B cell (primary cell): Measurements from ENCODE around the gene PI4KA. TPM values are rescaled to one million over a fixed set of nuclear protein-coding genes. Genes with fewer than 3 reads are reported as not detected.
"Not testable (repeated sequence)": the region's sequence is repeated elsewhere in the genome, so short reads cannot be mapped to it uniquely, and the experiment has no call there.

Experiments used
- ATAC-seq: fragments of 200-7000 bp; cut with Tn5 transposase; one replicate; pipeline ENCODE4 v1.10.0; 2021; ENCODE audit warnings: low read depth, mild to moderate bottlenecking, moderate number of reproducible peaks, moderate library complexity
- CTCF ChIA-PET: fragments of 350-600 bp; sonication (Branson Sonifier 250); formaldehyde crosslinking; loops from one replicate; lab custom pipeline; 2021; ENCODE audit warnings: antibody characterized with exemption, inconsistent platforms; lab: Charles Lee
- POLR2A ChIA-PET: fragments of 350-600 bp; sonication (Branson Sonifier 250); formaldehyde crosslinking; loops from one replicate; lab custom pipeline; 2021; ENCODE audit warnings: antibody characterized with exemption; lab: Charles Lee
- DNase-seq: peaks from one replicate; pipeline ENCODE4 v3.0.0; 2013
- H2AFZ ChIP-seq: 2 replicates; pipeline ENCODE4 v1.6.1; 2012; ENCODE audit warnings: mild to moderate bottlenecking, low read depth, low read length; ENCODE audit not compliant: insufficient read depth, poor library complexity, severe bottlenecking
- H3K27ac ChIP-seq, 2 donors: 1 replicate in 1 of 2; 2 replicates in 1 of 2; pipeline ENCODE4 v1.5.1; 2012 to 2013; ENCODE audit warnings: low read length in 2 of 2, mild to moderate bottlenecking in 2 of 2, moderate library complexity in 1 of 2
- H3K27me3 ChIP-seq, 4 experiments: fragments of 200-600 bp in 1 of 4; sonication (generic) in 1 of 4; replicated peaks in 1 of 4; 1 replicate in 2 of 4; 2 replicates in 2 of 4; pipeline versions ENCODE4 v1.6.1 to v1.7.0; 2013 to 2016; ENCODE audit warnings: low read length in 3 of 4, mild to moderate bottlenecking in 2 of 4, mixed read lengths in 1 of 4, moderate library complexity in 1 of 4; ENCODE audit not compliant: insufficient read depth in 4 of 4, control insufficient read depth in 3 of 4; ENCODE audit errors: control extremely low read depth in 1 of 4
- H3K36me3 ChIP-seq, 2 experiments: replicated peaks in 1 of 2; 1 replicate in 1 of 2; 2 replicates in 1 of 2; pipeline versions ENCODE4 v1.6.1 to v1.7.1; 2013; ENCODE audit warnings: low read length in 1 of 2; ENCODE audit not compliant: insufficient read depth in 2 of 2, control insufficient read depth in 1 of 2; ENCODE audit errors: control extremely low read depth in 1 of 2, extremely low read depth in 1 of 2
- H3K4me1 ChIP-seq, 2 donors: fragments of 200-600 bp in 1 of 2; sonication (generic) in 1 of 2; 1 replicate in 1 of 2; 2 replicates in 1 of 2; pipeline versions ENCODE4 v1.5.1 to v1.6.1; 2013 to 2017; ENCODE audit warnings: low read length in 2 of 2; ENCODE audit not compliant: control insufficient read depth in 2 of 2, insufficient read depth in 2 of 2
- H3K4me2 ChIP-seq: replicated peaks from 2 replicates; pipeline ENCODE3; 2012; ENCODE audit warnings: mild to moderate bottlenecking, low read depth, low read length; ENCODE audit not compliant: poor library complexity, severe bottlenecking
- H3K4me3 ChIP-seq, 5 experiments: fragments of 200-600 bp in 1 of 5; sonication (generic) in 1 of 5; 1 replicate in 3 of 5; 2 replicates in 2 of 5; pipeline versions ENCODE4 v1.5.1 to v1.7.0; 2011 to 2016; ENCODE audit warnings: low read length in 4 of 5, mild to moderate bottlenecking in 4 of 5, low read depth in 2 of 5, control low read depth in 1 of 5, moderate library complexity in 1 of 5; ENCODE audit not compliant: insufficient read depth in 1 of 5; ENCODE audit errors: control extremely low read depth in 1 of 5, extremely low read depth in 1 of 5
- H3K79me2 ChIP-seq: fragments of 200-600 bp; sonication (generic); one replicate; pipeline ENCODE4 v1.6.0; 2016; ENCODE audit warnings: low read length; ENCODE audit not compliant: control insufficient read depth, insufficient read depth
- H3K9ac ChIP-seq: fragments of 200-600 bp; sonication (generic); 2 replicates; pipeline ENCODE4 v1.6.1; 2017; ENCODE audit warnings: mild to moderate bottlenecking, low read length, moderate library complexity
- H3K9me3 ChIP-seq, 3 donors: one replicate each; pipeline versions ENCODE4 v1.6.1 to v1.7.1; 2013; ENCODE audit warnings: low read length in 2 of 3; ENCODE audit not compliant: control insufficient read depth in 2 of 3, insufficient read depth in 1 of 3; ENCODE audit errors: control extremely low read depth in 1 of 3
- H4K20me1 ChIP-seq: 2 replicates; pipeline ENCODE4 v1.6.0; 2012; ENCODE audit warnings: mild to moderate bottlenecking, low read length; ENCODE audit not compliant: insufficient read depth, control insufficient read depth, poor library complexity, severe bottlenecking
- H3K27ac Mint-ChIP-seq: one replicate; pipeline ENCODE4 v1.8.0; 2021; ENCODE audit warnings: mixed read lengths
- H3K27me3 Mint-ChIP-seq: one replicate; pipeline ENCODE4 v1.8.0; 2021; ENCODE audit warnings: mixed read lengths
- H3K4me1 Mint-ChIP-seq: one replicate; pipeline ENCODE4 v1.8.0; 2021; ENCODE audit warnings: mixed read lengths
- H3K4me3 Mint-ChIP-seq: one replicate; pipeline ENCODE4 v1.8.0; 2021; ENCODE audit warnings: mixed read lengths
- H3K9me3 Mint-ChIP-seq: one replicate; pipeline ENCODE4 v1.8.0; 2022; ENCODE audit warnings: mixed read lengths; ENCODE audit not compliant: insufficient read depth
- CTCF ChIP-seq: fragments of 200-600 bp; IDR thresholded peaks from one replicate; pipeline ENCODE4 v1.8.0; 2022; ENCODE audit warnings: antibody characterized with exemption, mild to moderate bottlenecking
- EZH2 ChIP-seq: IDR thresholded peaks from 2 replicates; pipeline ENCODE4 v1.6.1; 2012; ENCODE audit warnings: borderline replicate concordance, low read depth, mild to moderate bottlenecking, moderate library complexity, low read length; ENCODE audit not compliant: insufficient read depth, poor library complexity, severe bottlenecking
- WGBS: methylation state at CpG from one replicate; pipeline ENCODE4 v1.1.5; 2013; ENCODE audit warnings: missing lambda C conversion rate; ENCODE audit not compliant: insufficient coverage; 5-methylcytosine and 5-hydroxymethylcytosine counted together
- intact Hi-C: fragments of 100-400 bp; cut with micrococcal nuclease; formaldehyde crosslinking; loops from one replicate; pipeline ENCODE4 v1.10.0; 2022
- polyA plus RNA-seq: library from polyadenylated mRNA; depleted of rRNA; stranded (reverse); fragments of >200 nt; gene quantifications from 2 replicates; pipeline ENCODE4 v1.2.3, GENCODE V29; 2012
- total RNA-seq, 2 donors: library from RNA; stranded (reverse); fragments of 120-200 nt in 1 of 2; gene quantifications; 1 replicate in 1 of 2; 2 replicates in 1 of 2; pipeline versions ENCODE4 v1.2.3 to v1.2.4, GENCODE V29; 2013 to 2022

The PI4KA gene
- total and polyA plus RNA-seq, 2 donors (not counting 1 experiment from before 2014, with no cell fraction given), result 85.9 to 156 TPM

- intact Hi-C loops, result no loop called here
- H4K20me1 ChIP-seq, result no peaks in the 10 kb centered on the region
- no peaks in the 10 kb centered on the region for H3K9me3 ChIP-seq
- H3K4me2 ChIP-seq, result no peak overlapping the region
- ChIA-PET POLR2A (no interaction called here), CTCF (no interaction called here)
- peaks cover 19 to 62% of the 10 kb centered on the region in 2 experiments for H3K36me3 ChIP-seq
- Mint-ChIP-seq H3K9me3 (no peaks in the 10 kb centered on the region), H3K4me3 (no peak overlapping the region), H3K27me3 (no peaks in the 10 kb centered on the region), H3K4me1 (no peaks in the 10 kb centered on the region), H3K27ac (no peak overlapping the region)
- no peak overlapping the region for H3K27ac ChIP-seq
- H3K4me3 ChIP-seq, result no peak overlapping the region
- no CpG with 5 or more reads among the region's 1 CpG for WGBS
- DNase-seq (no peak), ATAC-seq (no peak)
- H3K4me1 ChIP-seq, result no peaks in the 10 kb centered on the region
- H2AFZ ChIP-seq, result no peak overlapping the region
- H3K27me3 ChIP-seq, result no peaks in the 10 kb centered on the region
- no peak overlapping the region for H3K9ac ChIP-seq
- no peaks in the 10 kb centered on the region for H3K79me2 ChIP-seq
- TF ChIP-seq CTCF (no peak), EZH2 (no peak)
These were observed 35.3 kb downstream of the PI4KA start for GRCh38 chr22:20823264-20823663.

GRCh38 chr22:20822240-20822639 lies 36.4 kb downstream of the PI4KA start:
- no peaks in the 10 kb centered on the region for H3K4me1 Mint-ChIP-seq
- H3K9ac ChIP-seq, result no peak overlapping the region
- no peak overlapping the region for H2AFZ ChIP-seq
- no peaks in the 10 kb centered on the region for H3K79me2 ChIP-seq
- CTCF ChIA-PET, result no interaction called here
- no peaks in the 10 kb centered on the region for H3K4me1 ChIP-seq
- H3K27me3 Mint-ChIP-seq, result no peaks in the 10 kb centered on the region
- H3K9me3 ChIP-seq, result no peaks in the 10 kb centered on the region
- no peak overlapping the region for H3K27ac ChIP-seq
- no peak overlapping the region for H3K4me2 ChIP-seq
- DNase-seq, result no peak
- no peaks in the 10 kb centered on the region for H3K9me3 Mint-ChIP-seq
- no peak overlapping the region for H3K27ac Mint-ChIP-seq
- H3K36me3 ChIP-seq, result peaks cover 19 to 62% of the 10 kb centered on the region in 2 experiments
- intact Hi-C loops, result no loop called here
- H4K20me1 ChIP-seq, result no peaks in the 10 kb centered on the region
- H3K27me3 ChIP-seq, result no peaks in the 10 kb centered on the region
- no peak for ATAC-seq
- POLR2A ChIA-PET, result no interaction called here
- TF ChIP-seq CTCF (no peak), EZH2 (no peak)
- H3K4me3 ChIP-seq, result no peak overlapping the region
- H3K4me3 Mint-ChIP-seq, result no peak overlapping the region
- WGBS, result 96% methylated on average over 2 of the region's 5 CpGs

DNA sequence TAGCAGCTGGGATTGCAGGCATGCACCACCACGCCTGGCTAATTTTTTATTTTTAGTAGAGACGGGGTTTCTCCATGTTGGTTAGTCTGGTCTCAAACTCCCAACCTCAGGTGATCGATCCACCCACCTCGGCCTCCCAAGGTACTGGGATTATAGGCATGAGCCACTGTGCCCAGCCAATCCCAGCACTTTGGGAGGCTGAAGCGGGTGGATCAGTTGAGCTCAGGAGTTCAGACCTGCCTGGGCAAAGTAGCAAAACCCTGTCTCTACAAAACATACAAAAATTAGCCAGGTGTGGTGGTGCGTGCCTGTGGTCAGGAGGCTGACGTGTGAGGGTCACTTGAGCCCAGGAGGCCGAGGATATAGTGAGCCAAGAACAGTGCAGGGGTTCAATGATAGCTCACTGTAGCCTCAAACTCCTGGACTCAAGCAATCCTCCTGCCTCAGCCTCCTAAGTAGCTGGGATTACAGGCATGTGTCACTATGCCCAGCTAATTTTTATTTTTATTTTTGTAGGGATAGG lies 36.8 kb downstream of the PI4KA start:
- intact Hi-C loops, CTCF ChIA-PET: not testable (repeated sequence)

More for the DNA sequence above, 36.8 kb downstream of the PI4KA start:
- H2AFZ ChIP-seq, ATAC-seq, H3K4me3 Mint-ChIP-seq, H4K20me1 ChIP-seq, H3K9me3 Mint-ChIP-seq, H3K4me1 Mint-ChIP-seq, H3K27me3 Mint-ChIP-seq, H3K4me1 ChIP-seq, DNase-seq, H3K9me3 ChIP-seq, POLR2A ChIA-PET, H3K4me3 ChIP-seq, H3K79me2 ChIP-seq, H3K9ac ChIP-seq, H3K27ac Mint-ChIP-seq, H3K4me2 ChIP-seq, H3K27ac ChIP-seq, H3K27me3 ChIP-seq: not testable (repeated sequence)
- H3K36me3 ChIP-seq, result peaks cover 18 to 65% of the 10 kb centered on the region in 2 experiments
- 67% methylated on average over 1 of the region's 8 CpGs for WGBS
